Gastrocnemius medialis (tissue), 4 donors: ENCODE measurements around the gene AKAP8L. TPM values are rescaled to one million over a fixed set of nuclear protein-coding genes. Genes with fewer than 3 reads are reported as not detected.

Source experiments
- ATAC-seq, 2 donors: fragments of 150-250 bp; one replicate each; pipeline ENCODE4 v1.9.1; 2016
- DNase-seq, 2 donors: peaks; one replicate each; pipeline ENCODE4 v3.0.0-alpha.2; 2019
- H3K27ac ChIP-seq, 4 donors: fragments of 200-600 bp; sonication (generic); 1 replicate in 1 of 4; 2 replicates in 3 of 4; pipeline ENCODE4 v1.5.1; 2016 to 2018; ENCODE audit warnings: mild to moderate bottlenecking in 2 of 4, moderate library complexity in 1 of 4
- H3K27me3 ChIP-seq, 3 donors: fragments of 200-600 bp; sonication (generic) in 2 of 3; 1 replicate in 1 of 3; 2 replicates in 2 of 3; pipeline versions ENCODE4 v1.5.1 to v1.6.0; 2016 to 2019; ENCODE audit warnings: mild to moderate bottlenecking in 1 of 3, moderate library complexity in 1 of 3
- H3K36me3 ChIP-seq, 2 donors: fragments of 200-600 bp; sonication (generic) in 1 of 2; one replicate each; pipeline ENCODE4 v1.5.1; 2017 to 2018
- H3K4me1 ChIP-seq, 2 donors: fragments of 200-600 bp; sonication (generic) in 1 of 2; one replicate each; pipeline ENCODE4 v1.5.1; 2016 to 2017; ENCODE audit warnings: mild to moderate bottlenecking in 2 of 2
- H3K4me3 ChIP-seq, 4 donors: fragments of 200-600 bp; sonication (generic) in 3 of 4; 1 replicate in 1 of 4; 2 replicates in 3 of 4; pipeline ENCODE4 v1.5.1; 2016 to 2019; ENCODE audit warnings: mild to moderate bottlenecking in 2 of 4
- H3K9me3 ChIP-seq, 3 donors: fragments of 200-600 bp; sonication (generic) in 2 of 3; 1 replicate in 1 of 3; 2 replicates in 2 of 3; pipeline ENCODE4 v1.5.1; 2016 to 2019
- POLR2A ChIP-seq, 2 donors: fragments of 450-650 bp; IDR thresholded peaks; one replicate each; pipeline ENCODE4 v1.6.1; 2017; ENCODE audit warnings: antibody characterized with exemption in 2 of 2, mild to moderate bottlenecking in 2 of 2, moderate library complexity in 2 of 2
- in situ Hi-C, 4 donors: fragments of 200-750 bp; cut with MboI; loops; one replicate each; pipeline versions ENCODE4 v1.15.0 to v1.8.0; 2017; ENCODE audit warnings: low sequenced_read_pairs in 4 of 4
- intact Hi-C: fragments of 100-400 bp; cut with DNase I; formaldehyde crosslinking; loops from one replicate; pipeline ENCODE4 v1.15.1; 2023; ENCODE audit warnings: low total_unique reads
- total RNA-seq, 4 donors: library from RNA; depleted of rRNA; stranded (reverse); fragments of >200 nt; gene quantifications; one replicate each; pipeline versions ENCODE4 v1.1.0 to v1.2.3, GENCODE V29; 2016
- TF ChIP-seq, protein P1 (sequence below), 5 experiments: fragments of 450-650 bp in 3 of 5; fragments of 200-600 bp in 2 of 5; sonication (generic) in 2 of 5; IDR thresholded peaks in 4 of 5; conservative IDR thresholded peaks in 1 of 5; 1 replicate in 4 of 5; 2 replicates in 1 of 5; pipeline ENCODE4 v1.5.1; 2016 to 2019; ENCODE audit warnings: antibody characterized with exemption in 5 of 5, mild to moderate bottlenecking in 3 of 5, moderate library complexity in 3 of 5

The AKAP8L gene
- total RNA-seq, 4 donors from 2014 or later, result 69.3 to 142 (median 85.6) TPM

GRCh38 chr19:15448778-15449619 is 30.2 kb upstream of the AKAP8L start:
- DNase-seq (peak in 1 of 2 donors; percentile 30), ATAC-seq (no peak)
- no peaks in the 10 kb centered on the region for H3K27me3 ChIP-seq
- peaks cover 37 to 39% of the 10 kb centered on the region in 2 donors for H3K4me1 ChIP-seq
- TF ChIP-seq, protein P1, sequence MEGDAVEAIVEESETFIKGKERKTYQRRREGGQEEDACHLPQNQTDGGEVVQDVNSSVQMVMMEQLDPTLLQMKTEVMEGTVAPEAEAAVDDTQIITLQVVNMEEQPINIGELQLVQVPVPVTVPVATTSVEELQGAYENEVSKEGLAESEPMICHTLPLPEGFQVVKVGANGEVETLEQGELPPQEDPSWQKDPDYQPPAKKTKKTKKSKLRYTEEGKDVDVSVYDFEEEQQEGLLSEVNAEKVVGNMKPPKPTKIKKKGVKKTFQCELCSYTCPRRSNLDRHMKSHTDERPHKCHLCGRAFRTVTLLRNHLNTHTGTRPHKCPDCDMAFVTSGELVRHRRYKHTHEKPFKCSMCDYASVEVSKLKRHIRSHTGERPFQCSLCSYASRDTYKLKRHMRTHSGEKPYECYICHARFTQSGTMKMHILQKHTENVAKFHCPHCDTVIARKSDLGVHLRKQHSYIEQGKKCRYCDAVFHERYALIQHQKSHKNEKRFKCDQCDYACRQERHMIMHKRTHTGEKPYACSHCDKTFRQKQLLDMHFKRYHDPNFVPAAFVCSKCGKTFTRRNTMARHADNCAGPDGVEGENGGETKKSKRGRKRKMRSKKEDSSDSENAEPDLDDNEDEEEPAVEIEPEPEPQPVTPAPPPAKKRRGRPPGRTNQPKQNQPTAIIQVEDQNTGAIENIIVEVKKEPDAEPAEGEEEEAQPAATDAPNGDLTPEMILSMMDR (IDR thresholded peaks at IDR 0.05 in 4 of 5, conservative IDR thresholded peaks at IDR 0.05 in 1 of 5), result no peak
- no peaks in the 10 kb centered on the region for H3K9me3 ChIP-seq
- in situ Hi-C loops (loop anchor here in 2 of 4 donors (25.0 kb wide), 1 partner anchor 187 kb away; no protein-coding TSS in a partner anchor), intact Hi-C loops (loop anchor here (1.0 to 10.0 kb wide), 4 partner anchors 117 to 884 kb away; partner anchors contain the start of gene BRD4)
- peak overlapping the region; percentile 87 to 99 (median 98) for H3K27ac ChIP-seq
- peak overlapping the region; percentile 69 to 84 (median 79) for H3K4me3 ChIP-seq
- no peaks in the 10 kb centered on the region for H3K36me3 ChIP-seq

- no peak for TF ChIP-seq POLR2A (IDR thresholded peaks at IDR 0.05)
- TF ChIP-seq, protein P1 (IDR thresholded peaks at IDR 0.05 in 4 of 5, conservative IDR thresholded peaks at IDR 0.05 in 1 of 5), result no peak
- ATAC-seq (no peak), DNase-seq (peak in 1 of 2 donors; percentile 31)
- intact Hi-C loops, result loop anchor here (1.0 to 10.0 kb wide), 4 partner anchors 116 to 883 kb away; partner anchors contain the start of gene BRD4
- Histone ChIP-seq H3K9me3 (no peaks in the 10 kb centered on the region), H3K4me1 (peaks cover 44 to 47% of the 10 kb centered on the region in 2 donors), H3K27me3 (no peaks in the 10 kb centered on the region), H3K36me3 (no peaks in the 10 kb centered on the region), H3K27ac (peak overlapping the region; percentile 87 to 99 (median 98)), H3K4me3 (peak overlapping the region in 1 of 4 donors; percentile 80)
- in situ Hi-C loops, result loop anchor here in 2 of 4 donors (25.0 kb wide), 1 partner anchor 186 kb away; no protein-coding TSS in a partner anchor
These were observed 29.4 kb upstream of the AKAP8L start for GRCh38 chr19:15448044-15448777.

- intact Hi-C loops (loop anchor here (2.0 to 10.0 kb wide), 4 partner anchors 14 to 882 kb away; partner anchors contain the start of gene BRD4), in situ Hi-C loops (loop anchor here in 2 of 4 donors (25.0 kb wide), 1 partner anchor 185 kb away; no protein-coding TSS in a partner anchor)
- DNase-seq (peak in 1 of 2 donors; percentile 18), ATAC-seq (no peak)
- TF ChIP-seq, protein P1 (IDR thresholded peaks at IDR 0.05 in 4 of 5, conservative IDR thresholded peaks at IDR 0.05 in 1 of 5), result no peak
- no peak for TF ChIP-seq POLR2A (IDR thresholded peaks at IDR 0.05)
- no peak overlapping the region for H3K4me3 ChIP-seq
- H3K9me3 ChIP-seq, result no peaks in the 10 kb centered on the region
- no peaks in the 10 kb centered on the region for H3K27me3 ChIP-seq
- peak overlapping the region; percentile 97 to 99 (median 98) for H3K27ac ChIP-seq
- H3K4me1 ChIP-seq, result peaks cover 43 to 47% of the 10 kb centered on the region in 2 donors
- no peaks in the 10 kb centered on the region for H3K36me3 ChIP-seq
These were observed 28.3 kb upstream of the AKAP8L start for GRCh38 chr19:15447057-15447456.

DNA sequence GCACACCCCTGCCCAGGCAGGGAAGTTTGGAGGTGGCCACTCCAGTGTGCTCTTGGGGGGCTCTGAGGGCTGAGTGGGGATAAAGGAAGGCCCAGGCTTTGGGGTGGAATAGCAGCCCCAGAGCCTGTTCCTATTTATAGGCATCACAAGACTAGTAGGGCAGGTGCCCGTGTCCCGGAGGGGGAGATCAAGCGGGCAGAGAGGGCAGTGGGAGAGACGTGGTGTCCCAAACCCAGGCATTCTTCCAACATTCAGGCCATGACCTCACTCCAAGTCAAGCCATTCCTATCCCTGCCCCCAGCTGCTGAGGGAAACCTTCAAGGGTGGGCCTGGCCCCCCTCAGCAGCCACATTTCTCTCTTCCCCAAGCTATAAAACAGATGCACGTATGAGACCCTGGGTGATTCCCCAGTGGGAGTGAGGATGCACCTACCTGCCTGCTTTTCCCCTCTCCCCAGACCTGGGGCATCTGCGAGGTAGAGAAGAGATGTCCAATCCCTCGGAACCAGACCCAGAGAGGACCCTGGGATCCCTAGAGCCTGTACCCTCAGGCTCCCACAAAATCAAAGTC is 27.1 kb upstream of the AKAP8L start:
- peaks cover 43 to 47% of the 10 kb centered on the region in 2 donors for H3K4me1 ChIP-seq
- in situ Hi-C loops (loop anchor here in 2 of 4 donors (25.0 kb wide), 1 partner anchor 184 kb away; no protein-coding TSS in a partner anchor), intact Hi-C loops (loop anchor here (2.0 to 10.0 kb wide), 5 partner anchors 13 to 881 kb away; partner anchors contain the start of gene BRD4)
- ATAC-seq, result peak; percentile 68 to 75
- H3K9me3 ChIP-seq, result no peaks in the 10 kb centered on the region
- peak; percentile 90 to 96 for DNase-seq
- no peaks in the 10 kb centered on the region for H3K36me3 ChIP-seq
- TF ChIP-seq, protein P1 (IDR thresholded peaks at IDR 0.05 in 4 of 5, conservative IDR thresholded peaks at IDR 0.05 in 1 of 5), result no peak
- TF ChIP-seq POLR2A (IDR thresholded peaks at IDR 0.05), result no peak
- no peaks in the 10 kb centered on the region for H3K27me3 ChIP-seq
- H3K4me3 ChIP-seq, result no peak overlapping the region
- H3K27ac ChIP-seq, result peak overlapping the region; percentile 97 to 99 (median 98)
